Upper lobe of left lung (tissue), 4 donors: ENCODE measurements around the gene TBC1D4.

ENCODE experiments used
- CTCF ChIP-seq, 6 experiments: fragments of 450-650 bp in 4 of 6; fragments of 200-600 bp in 2 of 6; sonication (generic) in 2 of 6; IDR thresholded peaks; one replicate each; pipeline ENCODE4 v1.5.1; 2016 to 2019; ENCODE audit warnings: antibody characterized with exemption in 6 of 6
- POLR2A ChIP-seq, 4 donors: fragments of 450-650 bp; IDR thresholded peaks; one replicate each; pipeline ENCODE4 v1.5.1; 2016 to 2017; ENCODE audit warnings: antibody characterized with exemption in 4 of 4, mild to moderate bottlenecking in 2 of 4
- POLR2AphosphoS5 ChIP-seq, 2 donors: sonication (generic); formaldehyde crosslinking; IDR thresholded peaks; one replicate each; pipeline ENCODE4 v1.5.1; 2017; ENCODE audit warnings: antibody characterized with exemption in 2 of 2

- TF ChIP-seq CTCF (IDR thresholded peaks at IDR 0.05) (no peak), POLR2AphosphoS5 (IDR thresholded peaks at IDR 0.05) (no peak), POLR2A (IDR thresholded peaks at IDR 0.05) (no peak)
Measured at GRCh38 chr13:75514080-75514995, 32.4 kb upstream of the TBC1D4 start.
